ENCODE results near the gene STX18.

The STX18 gene

DNA sequence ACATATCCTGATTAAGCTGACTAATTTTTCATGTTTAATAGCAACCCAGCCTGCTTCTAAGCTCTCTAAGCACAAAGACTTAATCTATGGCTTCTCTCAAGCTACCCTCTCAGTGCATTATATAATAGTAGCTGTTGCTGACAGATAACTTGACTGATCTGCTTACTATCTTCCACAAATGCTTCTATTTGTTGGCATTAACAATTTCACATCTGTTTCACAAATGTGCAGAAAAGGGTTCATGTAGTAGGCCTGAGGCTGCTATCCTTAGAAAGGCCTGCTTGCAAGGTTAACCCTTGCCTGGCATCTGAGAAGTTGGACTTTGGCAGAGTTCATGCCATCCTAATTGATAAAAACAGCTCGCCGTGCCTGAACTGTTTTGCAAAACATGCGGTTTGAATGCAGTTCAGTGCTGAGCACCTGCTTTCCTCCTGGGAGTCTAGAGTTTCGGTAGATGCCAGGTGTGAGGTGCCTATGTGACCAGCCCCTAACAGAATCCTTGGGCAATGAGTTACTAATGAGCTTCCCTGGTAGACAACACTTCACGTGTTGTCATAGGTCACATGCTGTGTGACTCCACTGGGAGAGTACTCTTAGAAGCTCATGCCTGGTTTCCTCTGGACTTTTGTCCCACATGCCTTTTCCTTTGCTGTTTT lies 86.5 kb downstream of the STX18 start:
- FAIRE-seq (peak; percentile 83), DNase-seq (ENCODE audit: insufficient read length, low spot score) (peak; percentile 19)

DNA sequence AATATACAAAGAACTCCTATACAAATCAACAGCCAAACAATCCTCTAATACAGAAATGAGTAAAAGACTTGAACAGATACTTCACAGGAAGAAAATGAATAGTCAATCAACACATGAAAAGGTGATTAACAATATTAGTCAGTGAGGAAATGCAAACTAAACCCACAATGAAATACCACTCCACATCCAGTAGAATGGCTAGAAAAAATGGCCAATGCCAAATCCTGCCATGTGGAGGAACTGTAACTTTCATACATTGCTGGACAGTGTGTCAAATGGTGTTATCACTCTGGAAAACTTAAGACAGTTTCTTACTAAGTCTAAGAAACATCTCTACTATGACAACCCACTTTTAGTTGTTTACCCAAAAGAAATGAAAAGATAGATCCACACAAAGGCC lies 95.4 kb downstream of the STX18 start:
- DNase-seq (ENCODE audit: insufficient read length, low spot score): no peak
- no peak for FAIRE-seq

DNA sequence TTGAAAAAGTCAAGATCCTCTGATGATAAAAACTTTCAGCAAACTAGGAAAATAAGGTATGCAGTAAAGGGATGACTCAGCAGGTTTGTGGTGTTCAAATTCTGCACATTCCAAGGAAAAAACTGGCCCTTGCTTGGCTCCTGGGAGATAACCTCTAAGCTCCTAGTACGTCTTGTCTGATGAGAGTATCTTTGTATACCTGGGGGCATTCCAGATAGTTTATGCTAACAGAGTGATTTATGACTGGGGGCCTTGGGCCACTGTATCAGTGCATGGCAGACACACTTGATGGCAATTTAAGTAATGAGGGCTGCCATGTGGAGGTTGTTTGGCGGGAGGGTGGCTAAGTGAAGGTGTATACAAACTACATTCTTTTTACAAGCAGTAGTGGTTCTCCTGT lies 98.0 kb downstream of the STX18 start:
- DNase-seq (ENCODE audit: insufficient read length, low spot score): no peak
- no peak for FAIRE-seq

DNA sequence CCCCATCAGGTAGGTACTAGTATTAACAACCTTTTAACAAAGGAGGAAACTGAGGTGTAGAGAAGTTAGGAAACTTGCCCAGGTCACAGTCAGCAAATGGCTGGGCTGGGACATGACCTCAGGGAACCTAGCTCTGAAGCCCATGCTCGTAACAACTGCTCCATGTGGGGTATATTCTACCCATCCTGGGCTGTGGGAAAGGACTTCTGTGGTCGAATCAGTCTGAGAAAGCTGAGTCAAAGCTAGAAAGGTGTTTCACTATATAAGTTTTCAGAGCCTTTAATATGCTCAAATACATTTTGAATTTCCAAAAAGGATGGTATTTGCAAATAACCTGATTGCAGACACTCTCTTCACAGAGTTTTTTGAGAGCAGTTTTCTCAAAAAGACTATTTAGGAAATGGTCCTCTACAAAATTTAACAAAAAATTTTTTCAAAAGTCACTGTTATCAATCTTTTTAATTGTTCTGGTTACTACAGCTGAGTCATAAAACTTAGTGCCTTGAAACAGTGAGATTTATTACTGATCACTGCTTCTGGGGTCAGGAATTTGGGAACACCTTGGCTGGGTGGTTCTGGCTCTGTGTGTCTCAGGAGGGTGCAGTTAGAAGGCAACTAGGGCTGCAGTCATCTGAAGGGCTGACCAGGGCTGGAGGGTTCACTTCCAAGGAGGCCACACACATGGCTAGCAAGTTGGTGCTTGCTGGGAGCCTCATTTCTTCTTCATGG lies 101.4 kb downstream of the STX18 start:
- FAIRE-seq (no peak), DNase-seq (ENCODE audit: insufficient read length, low spot score) (no peak)

DNA sequence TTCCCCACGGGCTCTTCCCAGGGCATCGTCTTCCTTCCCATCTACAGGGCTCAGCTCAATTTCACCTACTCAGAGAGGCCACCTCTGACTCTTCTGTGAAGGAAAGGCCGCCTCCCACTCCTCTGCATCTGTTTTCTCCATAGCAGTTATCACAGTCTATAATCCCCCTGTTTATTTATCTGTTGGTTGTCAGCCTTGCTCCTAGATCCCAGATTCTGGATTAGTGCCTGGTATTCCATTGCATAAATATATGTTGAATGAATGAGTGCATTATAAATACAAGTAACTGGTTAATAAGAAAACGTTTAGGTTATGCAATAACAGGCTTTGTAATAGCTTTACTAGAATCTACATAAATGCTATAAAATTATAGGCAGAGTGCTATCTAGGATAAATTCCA lies 102.1 kb downstream of the STX18 start:
- FAIRE-seq (no peak), DNase-seq (ENCODE audit: insufficient read length, low spot score) (no peak)

DNA sequence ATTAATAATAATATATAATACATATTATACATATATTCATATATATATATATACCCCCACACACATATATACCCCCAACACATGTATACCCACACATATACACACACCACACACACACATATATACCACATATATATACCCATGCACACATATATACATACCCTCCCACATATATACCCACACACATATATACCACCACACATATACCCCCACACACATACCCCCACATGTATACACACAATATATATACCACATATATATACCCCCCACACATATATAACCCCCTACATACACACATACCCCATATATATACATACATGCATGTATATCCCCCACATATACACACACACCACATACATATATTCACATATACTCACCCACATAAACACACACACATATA lies 103.0 kb downstream of the STX18 start:
- DNase-seq (ENCODE audit: insufficient read length, low spot score): no peak
- FAIRE-seq: no peak

DNA sequence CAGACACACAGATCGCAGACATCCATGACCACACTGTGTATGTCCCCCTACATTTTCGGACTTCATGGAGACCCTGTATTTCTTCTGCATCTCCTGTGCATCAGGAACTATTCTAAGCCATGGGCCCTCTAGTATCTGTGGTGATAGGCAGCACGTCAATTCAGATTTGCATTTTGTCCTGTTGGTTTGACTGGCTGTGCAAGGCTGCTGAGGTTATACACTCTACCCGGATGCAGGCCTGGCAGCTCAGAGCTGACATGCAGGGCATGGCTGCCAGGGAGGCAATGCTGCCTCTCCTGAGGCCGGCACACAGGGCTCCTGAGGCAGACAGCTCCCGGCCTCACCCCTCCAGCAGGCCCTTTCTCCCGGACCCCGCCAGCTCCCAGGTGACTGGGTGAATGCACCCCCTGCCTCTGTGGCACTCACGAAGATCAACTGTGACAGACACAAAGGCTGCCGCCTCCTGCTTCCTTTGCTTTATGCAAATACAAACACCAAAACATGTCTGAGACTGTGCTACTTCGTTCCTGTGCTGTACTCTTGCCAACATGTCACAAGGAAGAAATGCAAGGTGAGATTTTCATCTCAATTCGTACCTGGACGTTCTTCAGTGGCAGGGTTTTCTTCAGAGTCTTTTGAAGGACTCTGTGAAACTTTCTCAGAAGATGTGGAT lies 103.9 kb downstream of the STX18 start:
- no peak for DNase-seq (ENCODE audit: insufficient read length, low spot score)
- no peak for FAIRE-seq

DNA sequence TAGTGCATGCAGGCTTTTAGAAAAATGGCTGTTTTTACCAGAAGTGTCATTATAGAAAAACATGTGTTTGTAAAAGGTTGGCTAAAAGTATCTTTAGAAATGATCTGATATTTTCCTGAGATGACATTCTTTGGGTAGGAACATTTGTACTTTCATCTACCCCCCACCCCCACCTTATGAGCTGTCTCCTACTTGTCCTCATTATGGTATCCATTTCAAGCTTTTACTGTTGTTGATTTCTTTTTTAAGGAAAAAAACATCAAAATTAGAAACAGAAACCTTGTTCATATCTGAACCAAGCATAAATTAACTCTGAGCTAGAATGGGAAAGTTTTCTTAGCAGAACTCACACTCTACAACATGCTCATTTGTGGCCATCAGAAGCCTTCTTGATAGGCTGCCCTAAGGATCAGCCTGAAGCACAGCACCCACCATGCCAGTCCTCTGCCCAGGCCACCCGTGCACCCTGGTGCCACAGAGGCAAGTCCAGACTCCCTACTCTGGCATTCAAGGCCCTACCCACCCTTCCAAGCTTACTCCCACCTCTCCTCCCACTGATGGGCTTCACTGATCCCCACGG lies 105.5 kb downstream of the STX18 start:
- no peak for FAIRE-seq
- DNase-seq (ENCODE audit: insufficient read length, low spot score): no peak

DNA sequence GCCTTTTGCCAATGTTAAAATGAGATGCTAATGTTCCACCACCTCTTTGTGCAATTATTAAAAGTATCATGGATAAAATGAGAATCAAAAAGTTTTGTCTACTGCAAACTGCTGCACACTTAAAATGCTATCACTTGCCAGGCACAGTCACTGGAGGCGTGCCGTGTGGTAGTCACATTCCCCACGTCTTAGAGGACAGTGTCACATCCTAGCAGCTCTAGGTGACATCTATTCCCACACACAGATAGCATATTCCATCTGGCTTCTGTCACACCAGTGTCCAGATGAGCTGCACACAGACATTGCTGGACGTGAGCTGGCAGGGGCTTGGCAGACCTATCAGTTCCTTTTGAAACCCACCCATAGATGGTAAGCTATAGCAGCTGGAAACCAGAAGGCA lies 107.9 kb downstream of the STX18 start:
- FAIRE-seq: no peak
- no peak for DNase-seq (ENCODE audit: insufficient read length, low spot score)

DNA sequence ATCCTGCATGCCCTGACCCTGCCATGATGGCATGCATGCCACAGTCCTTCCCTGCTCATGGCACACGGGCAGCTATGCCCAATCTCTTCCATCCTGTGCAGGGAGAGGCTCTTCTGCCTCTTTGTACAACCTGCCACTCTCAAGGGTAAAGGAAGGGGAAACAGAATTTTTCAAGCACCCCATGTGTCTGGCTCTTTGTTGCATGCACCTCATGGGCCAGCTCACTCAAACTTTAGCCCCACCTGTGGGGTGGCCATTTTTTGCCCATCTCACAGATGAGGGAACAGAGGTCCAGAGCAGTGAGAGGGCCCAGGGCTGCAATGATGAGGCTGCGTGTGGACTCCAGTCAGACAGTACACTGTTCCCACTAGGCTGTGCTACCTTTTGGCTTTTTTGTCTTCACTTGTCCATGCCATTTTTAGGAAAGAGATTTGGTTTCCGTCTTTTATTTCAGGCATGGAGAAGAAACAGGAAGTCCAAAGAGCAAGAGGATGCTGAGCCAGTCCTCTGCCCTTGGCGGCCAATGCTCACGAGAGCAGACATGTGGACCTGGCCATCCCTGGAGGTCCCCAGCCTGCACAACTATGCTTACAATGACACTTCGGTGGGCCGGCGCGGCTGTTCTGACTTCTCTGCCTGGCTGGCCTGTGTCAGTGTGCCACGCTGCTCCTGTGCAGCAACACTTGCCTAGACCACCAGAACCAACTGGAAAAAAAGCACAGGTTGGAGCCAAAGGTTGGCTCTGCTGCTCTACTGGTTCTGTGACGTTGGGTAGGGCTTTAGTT lies 109.3 kb downstream of the STX18 start:
- FAIRE-seq (no peak), DNase-seq (ENCODE audit: insufficient read length, low spot score) (no peak)

DNA sequence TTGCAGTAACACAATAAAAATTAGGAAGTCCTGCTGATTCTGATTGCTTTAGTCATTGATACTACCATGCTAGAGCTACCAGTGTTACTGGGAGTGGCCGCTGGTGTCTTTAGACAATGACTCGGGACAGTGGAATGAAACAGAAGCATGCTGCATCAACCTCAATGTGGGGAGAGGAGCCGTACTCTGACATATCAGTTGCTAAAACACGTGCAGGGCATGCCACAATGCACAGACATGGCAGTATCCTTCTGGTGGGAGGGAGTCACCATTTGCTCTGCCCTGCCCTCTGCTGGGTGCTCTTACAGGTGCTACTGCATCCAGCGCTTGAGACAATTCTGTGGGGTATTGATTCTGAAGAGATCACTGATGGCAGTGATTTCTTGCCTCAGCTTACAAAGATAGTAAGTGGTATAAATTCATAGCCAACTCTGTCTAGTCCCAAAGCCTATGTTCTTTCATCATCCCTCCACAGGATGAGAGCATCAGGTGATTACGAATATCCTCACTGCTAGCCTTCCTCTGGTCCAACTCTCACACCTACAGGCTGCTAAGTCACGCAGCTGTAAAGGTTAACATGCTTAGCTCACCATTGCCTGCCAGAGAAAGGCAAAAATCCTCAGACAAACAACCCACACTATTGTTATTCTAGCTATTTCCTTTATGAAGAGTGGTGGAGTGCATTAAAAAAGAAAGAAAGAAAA lies 111.2 kb downstream of the STX18 start:
- FAIRE-seq (peak; percentile 67), DNase-seq (ENCODE audit: insufficient read length, low spot score) (peak; percentile 42)

DNA sequence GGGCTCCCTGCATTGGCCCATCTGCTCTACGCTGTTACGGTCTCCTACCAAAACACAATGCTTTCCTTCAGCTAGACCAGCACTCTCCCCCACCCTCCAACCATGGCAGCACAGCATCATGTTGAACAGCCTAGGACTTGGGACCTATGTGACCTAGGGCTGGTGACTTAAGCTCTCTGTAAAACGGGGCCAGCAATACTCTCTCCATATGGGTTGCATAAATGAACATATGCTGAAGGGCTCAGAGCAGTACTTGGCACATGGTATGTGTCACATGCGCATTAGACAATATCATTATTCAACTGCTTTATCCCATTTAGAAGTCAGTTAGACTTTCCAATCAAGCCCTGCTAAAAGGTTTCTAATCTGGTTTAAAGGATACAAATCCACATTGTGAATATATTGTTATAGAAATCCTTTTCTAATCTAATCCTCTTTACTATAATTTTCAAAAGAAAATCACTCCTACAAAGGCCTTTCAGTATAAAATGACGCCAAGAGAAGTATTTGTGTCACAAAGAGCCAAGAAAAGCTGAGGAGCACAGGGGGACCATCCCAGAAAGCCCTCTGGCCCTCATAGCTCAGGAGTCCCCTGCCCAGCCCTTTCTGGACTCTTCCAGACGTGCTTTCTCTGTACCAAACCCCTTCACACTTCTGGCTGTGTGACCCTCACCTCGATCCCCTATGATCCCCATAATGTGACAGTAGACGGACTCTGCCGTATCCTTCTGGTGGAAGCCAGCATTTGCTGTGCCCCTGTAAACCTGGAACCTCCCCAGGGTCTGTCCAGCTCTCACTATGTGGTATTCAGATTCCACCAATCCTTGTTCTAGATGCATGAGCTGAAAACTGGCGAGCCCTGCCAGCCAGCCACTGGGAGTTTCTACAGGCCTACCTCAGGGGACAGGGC lies 112.6 kb downstream of the STX18 start:
- DNase-seq (ENCODE audit: insufficient read length, low spot score) (no peak), FAIRE-seq (no peak)

DNA sequence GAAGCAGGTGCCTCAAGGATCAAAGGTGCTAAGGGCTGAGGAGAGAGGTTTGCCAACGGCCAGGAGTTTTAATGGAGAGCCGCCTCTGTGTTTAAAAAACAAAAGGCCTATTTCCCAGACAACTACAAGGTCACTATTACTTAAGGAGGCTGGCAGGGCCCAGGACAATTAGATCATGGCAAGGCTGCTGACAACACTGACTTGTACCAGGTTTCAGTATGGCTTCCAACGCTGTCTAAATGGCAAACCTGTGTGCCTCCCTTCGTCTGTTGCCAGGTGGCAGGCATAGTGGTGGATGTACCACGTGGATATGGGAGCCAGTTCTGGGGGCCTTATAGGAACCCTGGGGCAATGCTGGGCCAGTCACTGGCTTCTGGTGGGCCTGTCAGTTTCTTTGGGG lies 114.0 kb downstream of the STX18 start:
- FAIRE-seq: no peak

DNA sequence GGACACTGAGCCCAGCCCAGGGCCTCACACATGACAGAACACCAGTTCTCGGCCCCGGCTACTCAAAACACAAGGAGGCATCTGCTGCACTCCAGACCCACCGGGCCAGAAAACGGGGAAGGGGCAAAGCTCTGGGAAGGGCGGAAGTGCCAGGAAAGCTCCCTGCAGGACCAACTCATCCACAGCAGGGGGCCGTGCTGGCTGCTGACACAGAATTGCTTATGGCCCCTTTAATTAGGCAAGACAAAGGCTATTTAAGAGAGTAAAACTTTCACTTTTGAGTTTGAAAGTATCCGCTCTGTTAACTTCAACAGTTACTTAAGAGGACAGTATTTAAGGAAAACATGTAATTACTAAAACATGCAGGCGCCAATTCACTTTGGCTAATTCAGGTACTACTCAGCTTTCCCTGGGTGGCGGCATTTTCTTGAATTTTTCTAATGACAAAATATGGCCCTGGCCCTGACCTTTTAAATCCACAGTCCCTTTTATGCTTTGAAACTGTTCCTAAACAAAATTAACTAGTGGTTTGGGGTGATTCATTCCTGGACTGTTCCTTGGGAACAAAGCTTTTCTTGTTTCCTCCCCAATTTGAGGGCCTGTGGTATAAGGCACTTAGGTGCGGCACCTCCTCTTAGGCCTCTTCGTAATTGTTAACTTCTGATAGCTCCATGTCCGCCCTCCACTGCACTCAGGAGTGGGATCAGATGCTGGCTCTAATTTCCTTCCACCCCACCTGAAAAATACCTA lies 114.6 kb downstream of the STX18 start:
- FAIRE-seq (no peak), DNase-seq (ENCODE audit: insufficient read length, low spot score) (no peak)

More for the DNA sequence above, 114.0 kb downstream of the STX18 start:
- DNase-seq (ENCODE audit: insufficient read length, low spot score): no peak

DNA sequence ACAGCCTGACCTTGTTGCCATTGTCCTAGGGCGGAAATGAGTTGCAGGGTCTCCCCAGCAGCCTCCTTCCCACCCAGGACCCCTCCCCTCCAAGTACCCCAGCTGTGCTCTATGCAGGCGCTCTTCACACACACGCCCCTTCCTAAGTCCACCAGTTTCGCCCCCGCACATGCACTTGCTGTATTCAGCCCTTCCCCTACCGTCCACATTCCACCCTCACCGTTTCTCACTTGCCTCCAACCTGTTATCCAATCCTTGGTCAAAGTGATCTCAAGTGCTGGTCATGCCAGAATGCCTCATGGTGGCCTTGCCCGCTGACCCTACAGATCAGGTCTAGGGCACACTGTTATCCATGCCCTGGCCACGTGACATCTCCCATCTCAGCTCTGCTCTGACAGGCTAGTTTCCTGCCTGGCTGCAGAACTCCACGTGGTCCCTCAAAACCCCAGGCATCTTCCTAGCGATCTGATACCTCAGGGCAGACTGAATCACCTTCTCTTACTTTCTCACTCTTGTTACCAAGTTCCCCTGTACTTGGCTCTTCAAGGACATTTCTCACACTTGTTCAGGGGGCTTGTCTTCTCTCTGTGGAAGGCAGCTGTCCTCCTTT lies 115.2 kb downstream of the STX18 start:
- no peak for DNase-seq (ENCODE audit: insufficient read length, low spot score)
- no peak for FAIRE-seq

DNA sequence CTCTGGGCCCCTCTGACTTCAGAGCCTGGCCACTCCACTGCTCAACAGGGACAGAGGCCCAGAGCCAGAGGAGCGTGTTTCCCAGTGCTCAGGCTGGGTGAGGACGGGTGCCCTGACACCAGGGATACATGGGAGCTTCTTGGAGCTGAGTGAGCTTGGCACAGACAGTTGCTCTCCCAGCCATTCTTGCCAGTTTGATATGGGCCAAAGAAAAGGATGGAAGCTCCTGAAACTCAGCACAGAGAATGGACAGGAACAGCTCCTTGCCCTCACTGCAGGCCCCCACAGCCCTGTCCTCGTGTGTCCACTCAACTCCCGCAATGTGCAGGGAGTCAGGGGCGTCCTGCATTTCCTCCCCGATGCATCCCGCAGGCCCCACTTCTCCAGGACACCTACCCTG lies 116.2 kb downstream of the STX18 start:
- no peak for DNase-seq (ENCODE audit: insufficient read length, low spot score)
- no peak for FAIRE-seq

DNA sequence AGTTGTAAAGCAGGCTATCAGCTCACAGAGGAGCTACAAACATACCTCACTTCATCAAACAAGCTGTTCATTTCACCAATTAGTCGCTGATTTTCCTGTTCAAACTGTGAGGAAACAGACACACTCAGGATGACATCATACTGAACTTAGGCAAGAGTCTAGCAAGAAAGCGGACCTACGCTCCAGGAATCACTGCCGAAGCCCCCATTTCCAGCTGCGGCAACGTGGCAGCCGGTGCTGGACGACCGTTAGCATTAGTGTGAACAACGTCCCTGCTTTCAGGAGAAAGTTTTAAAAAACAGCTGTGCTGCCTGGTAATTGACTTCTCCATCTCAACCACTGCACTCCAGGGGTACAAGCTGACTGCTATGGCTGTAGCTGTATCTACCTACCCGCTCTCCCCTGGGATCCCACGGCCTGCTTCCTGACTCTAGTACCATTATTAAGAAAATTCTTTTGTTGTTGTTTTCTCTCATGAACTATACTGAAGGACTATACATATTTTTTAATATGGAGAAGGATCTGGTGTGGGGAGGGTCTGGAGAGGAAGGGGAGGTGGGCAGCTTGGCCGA lies 116.6 kb downstream of the STX18 start:
- no peak for DNase-seq (ENCODE audit: insufficient read length, low spot score)
- no peak for FAIRE-seq
